ENCODE data around the gene SNTB2. TPM values are rescaled to one million over a fixed set of nuclear protein-coding genes. Genes with fewer than 3 reads are reported as not detected.

The SNTB2 gene
- total RNA-seq, 4 donors from 2014 or later, result 14.2 to 31.4 (median 24.1) TPM

DNA sequence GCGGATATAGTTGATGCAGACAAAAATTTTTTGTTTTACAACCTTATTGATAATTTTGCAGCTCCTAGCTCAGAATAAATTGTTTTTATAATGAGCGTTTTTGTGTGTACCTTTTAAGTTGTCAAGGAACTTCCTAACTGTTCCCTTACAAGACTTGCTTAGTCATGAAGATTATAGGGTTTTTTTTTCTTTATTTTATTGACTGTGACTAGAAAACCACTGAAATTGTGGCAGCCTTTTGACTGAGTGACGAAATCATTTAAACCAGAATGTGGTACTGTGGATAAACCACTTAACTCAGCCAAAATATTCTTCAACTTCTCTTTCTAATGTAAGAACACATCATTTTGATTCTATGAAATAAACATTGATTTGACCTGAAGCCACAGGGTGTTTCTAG is 83.4 kb downstream of the SNTB2 start:
- Histone ChIP-seq H3K9me3 (no peaks in the 10 kb centered on the region), H3K27ac (no peak overlapping the region), H3K4me1 (peaks cover 0 to 2% (median 0%) of the 10 kb centered on the region in 4 donors), H3K36me3 (peaks cover 0 to 20% (median 6%) of the 10 kb centered on the region in 4 donors), H3K4me3 (no peak overlapping the region), H3K27me3 (no peaks in the 10 kb centered on the region)
- TF ChIP-seq POLR2AphosphoS5 (IDR thresholded peaks at IDR 0.05) (no peak), POLR2A (IDR thresholded peaks at IDR 0.05) (no peak), EP300 (IDR thresholded peaks at IDR 0.05; ENCODE audit: low read depth) (no peak)
- TF ChIP-seq, protein P1, sequence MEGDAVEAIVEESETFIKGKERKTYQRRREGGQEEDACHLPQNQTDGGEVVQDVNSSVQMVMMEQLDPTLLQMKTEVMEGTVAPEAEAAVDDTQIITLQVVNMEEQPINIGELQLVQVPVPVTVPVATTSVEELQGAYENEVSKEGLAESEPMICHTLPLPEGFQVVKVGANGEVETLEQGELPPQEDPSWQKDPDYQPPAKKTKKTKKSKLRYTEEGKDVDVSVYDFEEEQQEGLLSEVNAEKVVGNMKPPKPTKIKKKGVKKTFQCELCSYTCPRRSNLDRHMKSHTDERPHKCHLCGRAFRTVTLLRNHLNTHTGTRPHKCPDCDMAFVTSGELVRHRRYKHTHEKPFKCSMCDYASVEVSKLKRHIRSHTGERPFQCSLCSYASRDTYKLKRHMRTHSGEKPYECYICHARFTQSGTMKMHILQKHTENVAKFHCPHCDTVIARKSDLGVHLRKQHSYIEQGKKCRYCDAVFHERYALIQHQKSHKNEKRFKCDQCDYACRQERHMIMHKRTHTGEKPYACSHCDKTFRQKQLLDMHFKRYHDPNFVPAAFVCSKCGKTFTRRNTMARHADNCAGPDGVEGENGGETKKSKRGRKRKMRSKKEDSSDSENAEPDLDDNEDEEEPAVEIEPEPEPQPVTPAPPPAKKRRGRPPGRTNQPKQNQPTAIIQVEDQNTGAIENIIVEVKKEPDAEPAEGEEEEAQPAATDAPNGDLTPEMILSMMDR (IDR thresholded peaks at IDR 0.05), result no peak
- WGBS, 2 donors (ENCODE audit: low coverage in 1 of 2), result 69 to 83% methylated on average over 3 of the region's 3 CpGs
- in situ Hi-C loops (cut with MboI; ENCODE audit: low pct_ligation_motif_present in 1 of 4, low pct_unique_long_range_greater_than_20kb in 1 of 4, low sequenced_read_pairs in 3 of 4) (loop anchor here in 1 of 4 donors (25.0 kb wide), 1 partner anchor 408 kb away; no protein-coding TSS in a partner anchor), intact Hi-C loops (cut with DNase I; ENCODE audit: low total_unique reads) (no loop called here)
- DNase-seq, result no peak

DNA sequence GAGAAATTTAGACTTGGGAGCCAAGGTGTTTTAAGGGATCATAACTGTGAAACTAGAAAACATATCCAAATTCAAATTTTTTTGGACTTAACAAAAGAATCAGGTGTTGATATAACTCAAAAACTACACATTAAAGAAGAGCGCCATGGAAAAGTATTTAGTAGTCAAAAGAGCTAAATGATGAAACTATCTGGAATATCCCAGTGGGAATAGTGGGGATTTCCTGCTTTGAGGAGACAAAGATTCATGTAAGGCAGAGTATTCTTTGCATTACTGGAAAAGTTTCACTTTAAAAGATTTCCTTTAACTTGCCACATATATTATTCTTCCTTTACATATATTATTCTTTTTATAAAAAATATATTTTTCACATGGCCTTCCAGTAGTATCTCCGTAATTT is 83.9 kb downstream of the SNTB2 start:
- no peak for TF ChIP-seq EP300 (IDR thresholded peaks at IDR 0.05; ENCODE audit: low read depth)
- TF ChIP-seq, protein P1 (IDR thresholded peaks at IDR 0.05), result no peak
- intact Hi-C loops (cut with DNase I; ENCODE audit: low total_unique reads), result no loop called here

DNA sequence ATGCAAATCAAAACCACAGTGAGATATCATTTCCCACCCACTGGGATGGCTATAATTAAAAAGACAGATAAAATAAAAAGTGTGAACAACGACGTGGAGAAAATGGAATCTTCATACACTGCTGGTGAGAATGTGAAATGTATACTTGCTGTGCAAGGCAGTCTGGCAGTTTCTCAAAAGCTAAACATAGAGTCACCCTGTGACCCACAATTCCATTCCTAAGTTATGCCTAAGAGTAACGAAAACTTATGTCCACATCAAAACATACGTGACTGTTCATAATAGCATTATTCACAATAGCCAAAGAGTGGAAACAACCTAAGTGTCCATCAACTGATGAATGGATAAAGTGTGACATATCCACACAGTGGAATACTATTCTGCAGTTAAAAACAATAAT is 86.0 kb downstream of the SNTB2 start:
- H3K4me3 ChIP-seq, result no peak overlapping the region
- no peaks in the 10 kb centered on the region for H3K27me3 ChIP-seq
- WGBS, 2 donors (ENCODE audit: low coverage in 1 of 2), result 83% methylated on average over 4 of the region's 4 CpGs; no CpG with 5 or more reads in 1 of the 2 donors
- TF ChIP-seq POLR2A (IDR thresholded peaks at IDR 0.05) (no peak), POLR2AphosphoS5 (IDR thresholded peaks at IDR 0.05) (no peak), EP300 (IDR thresholded peaks at IDR 0.05; ENCODE audit: low read depth) (no peak)
- TF ChIP-seq, protein P1 (IDR thresholded peaks at IDR 0.05), result no peak
- no peak for DNase-seq
- H3K27ac ChIP-seq, result no peak overlapping the region
- no peaks in the 10 kb centered on the region for H3K9me3 ChIP-seq
- peaks cover 0 to 20% (median 6%) of the 10 kb centered on the region in 4 donors for H3K36me3 ChIP-seq
- H3K4me1 ChIP-seq, result peaks cover 0 to 13% (median 0%) of the 10 kb centered on the region in 4 donors
- in situ Hi-C loops (cut with MboI; ENCODE audit: low pct_ligation_motif_present in 1 of 4, low pct_unique_long_range_greater_than_20kb in 1 of 4, low sequenced_read_pairs in 3 of 4) (loop anchor here in 1 of 4 donors (25.0 kb wide), 1 partner anchor 411 kb away; no protein-coding TSS in a partner anchor), intact Hi-C loops (cut with DNase I; ENCODE audit: low total_unique reads) (no loop called here)

More for the DNA sequence above, 83.9 kb downstream of the SNTB2 start:
- Histone ChIP-seq H3K27ac (no peak overlapping the region), H3K27me3 (no peaks in the 10 kb centered on the region), H3K9me3 (no peaks in the 10 kb centered on the region), H3K4me3 (no peak overlapping the region), H3K36me3 (peaks cover 0 to 20% (median 6%) of the 10 kb centered on the region in 4 donors), H3K4me1 (peaks cover 0 to 5% (median 0%) of the 10 kb centered on the region in 4 donors)
- no peak for DNase-seq
- in situ Hi-C loops (cut with MboI; ENCODE audit: low pct_ligation_motif_present in 1 of 4, low pct_unique_long_range_greater_than_20kb in 1 of 4, low sequenced_read_pairs in 3 of 4), result loop anchor here in 1 of 4 donors (25.0 kb wide), 1 partner anchor 409 kb away; no protein-coding TSS in a partner anchor
- WGBS, 2 donors (ENCODE audit: low coverage in 1 of 2), result 94 to 100% methylated on average over 2 of the region's 2 CpGs

- Histone ChIP-seq H3K36me3 (peaks cover 0 to 20% (median 6%) of the 10 kb centered on the region in 4 donors), H3K27me3 (no peaks in the 10 kb centered on the region), H3K9me3 (no peaks in the 10 kb centered on the region), H3K4me3 (no peak overlapping the region), H3K27ac (peak overlapping the region in 1 of 4 donors; percentile 63), H3K4me1 (peaks cover 0 to 13% (median 0%) of the 10 kb centered on the region in 4 donors)
- no peak for DNase-seq
- intact Hi-C loops (cut with DNase I; ENCODE audit: low total_unique reads), result no loop called here
- 76 to 86% methylated on average over 4 of the region's 4 CpGs for WGBS, 2 donors (ENCODE audit: low coverage in 1 of 2)
- in situ Hi-C loops (cut with MboI; ENCODE audit: low pct_ligation_motif_present in 1 of 4, low pct_unique_long_range_greater_than_20kb in 1 of 4, low sequenced_read_pairs in 3 of 4), result loop anchor here in 2 of 4 donors (25.0 kb wide), 2 partner anchors 387 to 412 kb away; no protein-coding TSS in a partner anchor
- TF ChIP-seq, protein P1 (IDR thresholded peaks at IDR 0.05), result no peak
- TF ChIP-seq POLR2A (IDR thresholded peaks at IDR 0.05) (no peak), EP300 (IDR thresholded peaks at IDR 0.05; ENCODE audit: low read depth) (no peak), POLR2AphosphoS5 (IDR thresholded peaks at IDR 0.05) (no peak)
Observed at GRCh38 chr16:69274699-69275235, 87.8 kb downstream of the SNTB2 start.
